Upper lobe of right lung (tissue), 1 donor: ENCODE data around the gene LRRC2. TPM values are rescaled to one million over a fixed set of nuclear protein-coding genes. Genes with fewer than 3 reads are reported as not detected.
"Not testable (repeated sequence)": the region's sequence is repeated elsewhere in the genome, so short reads cannot be mapped to it uniquely, and the experiment has no call there.

Experiments
- ATAC-seq: fragments of 200-7000 bp; cut with Tn5 transposase; one replicate; pipeline ENCODE4 v1.9.1; 2020; ENCODE audit warnings: mild to moderate bottlenecking, moderate library complexity
- DNase-seq: peaks from one replicate; pipeline ENCODE4 v3.0.0-alpha.2; 2020
- H3K27ac ChIP-seq: fragments of 200-600 bp; one replicate; pipeline ENCODE4 v1.8.0; 2022
- H3K27me3 ChIP-seq: fragments of 200-600 bp; one replicate; pipeline ENCODE4 v1.8.0; 2022; ENCODE audit warnings: mild to moderate bottlenecking
- H3K36me3 ChIP-seq: fragments of 200-600 bp; one replicate; pipeline ENCODE4 v1.8.0; 2022
- H3K4me1 ChIP-seq: fragments of 200-600 bp; one replicate; pipeline ENCODE4 v1.8.0; 2022
- H3K4me3 ChIP-seq: fragments of 200-600 bp; one replicate; pipeline ENCODE4 v1.8.0; 2022; ENCODE audit warnings: mild to moderate bottlenecking
- H3K9me3 ChIP-seq: fragments of 200-600 bp; one replicate; pipeline ENCODE4 v1.8.0; 2022
- CTCF ChIP-seq: fragments of 200-600 bp; IDR thresholded peaks from one replicate; pipeline ENCODE4 v1.8.0; 2022; ENCODE audit warnings: antibody characterized with exemption
- intact Hi-C: fragments of 100-400 bp; cut with DNase I; formaldehyde crosslinking; loops from one replicate; pipeline ENCODE4 v1.11.0; 2022
- total RNA-seq: library from RNA; stranded (reverse); fragmentation: NEBNext Ultra II Directional; extraction: Animal tissue kit (Norgen Biotek cat#: 25700); gene quantifications from one replicate; pipeline ENCODE4 v1.2.1, GENCODE V29; 2021
- donor health status: DM: no; HTN: yes; CAD: no; lungs with severe emphysema.

The LRRC2 gene
- total RNA-seq, 1 donor from 2014 or later = 2.9 TPM

- DNase-seq (no peak), ATAC-seq (no peak)
- no peak for TF ChIP-seq CTCF
- Histone ChIP-seq H3K4me3 (no peak overlapping the region), H3K27ac (no peak overlapping the region), H3K27me3 (no peaks in the 10 kb centered on the region), H3K36me3 (no peaks in the 10 kb centered on the region), H3K4me1 (no peaks in the 10 kb centered on the region), H3K9me3 (no peaks in the 10 kb centered on the region)
- intact Hi-C loops = no loop called here
Measured at GRCh38 chr3:46524008-46524407, 42.1 kb downstream of the LRRC2 start.

GRCh38 chr3:46523556-46523955 is 42.5 kb downstream of the LRRC2 start:
- no peak overlapping the region for H3K4me3 ChIP-seq
- no peak for TF ChIP-seq CTCF
- H3K4me1 ChIP-seq = no peaks in the 10 kb centered on the region
- no peaks in the 10 kb centered on the region for H3K36me3 ChIP-seq
- H3K27me3 ChIP-seq = no peaks in the 10 kb centered on the region
- intact Hi-C loops = no loop called here
- DNase-seq = no peak
- no peak for ATAC-seq
- H3K9me3 ChIP-seq = no peaks in the 10 kb centered on the region
- no peak overlapping the region for H3K27ac ChIP-seq

GRCh38 chr3:46522201-46522600 is 43.9 kb downstream of the LRRC2 start:
- H3K4me1 ChIP-seq, H3K27ac ChIP-seq, H3K36me3 ChIP-seq, DNase-seq, H3K27me3 ChIP-seq, H3K4me3 ChIP-seq, intact Hi-C loops, ATAC-seq, H3K9me3 ChIP-seq: not testable (repeated sequence)

- DNase-seq = no peak
- no peaks in the 10 kb centered on the region for H3K4me1 ChIP-seq
- no peaks in the 10 kb centered on the region for H3K9me3 ChIP-seq
- intact Hi-C loops = no loop called here
- no peak for TF ChIP-seq CTCF
- H3K4me3 ChIP-seq = no peak overlapping the region
- no peak for ATAC-seq
- H3K27ac ChIP-seq = no peak overlapping the region
- no peaks in the 10 kb centered on the region for H3K36me3 ChIP-seq
- no peaks in the 10 kb centered on the region for H3K27me3 ChIP-seq
Measured at GRCh38 chr3:46521096-46521495, 45.0 kb downstream of the LRRC2 start.

- H3K36me3 ChIP-seq = no peaks in the 10 kb centered on the region
- H3K4me1 ChIP-seq = no peaks in the 10 kb centered on the region
- no peak overlapping the region for H3K4me3 ChIP-seq
- no peak for TF ChIP-seq CTCF
- ATAC-seq (no peak), DNase-seq (no peak)
- H3K9me3 ChIP-seq = no peaks in the 10 kb centered on the region
- no peaks in the 10 kb centered on the region for H3K27me3 ChIP-seq
- intact Hi-C loops = no loop called here
- no peak overlapping the region for H3K27ac ChIP-seq
Measured at GRCh38 chr3:46520531-46520930, 45.6 kb downstream of the LRRC2 start.

GRCh38 chr3:46519952-46520351 is 46.1 kb downstream of the LRRC2 start:
- TF ChIP-seq CTCF = no peak
- H3K27ac ChIP-seq = no peak overlapping the region
- H3K9me3 ChIP-seq = no peaks in the 10 kb centered on the region
- no peaks in the 10 kb centered on the region for H3K4me1 ChIP-seq
- H3K4me3 ChIP-seq = no peak overlapping the region
- H3K27me3 ChIP-seq = no peaks in the 10 kb centered on the region
- ATAC-seq (no peak), DNase-seq (no peak)
- intact Hi-C loops = no loop called here
- no peaks in the 10 kb centered on the region for H3K36me3 ChIP-seq
